ENCODE results near the gene ZSWIM4. TPM values are rescaled to one million over a fixed set of nuclear protein-coding genes. Genes with fewer than 3 reads are reported as not detected.
"Not testable (repeated sequence)": the region's sequence is repeated elsewhere in the genome, so short reads cannot be mapped to it uniquely, and the experiment has no call there.

Gene ZSWIM4
- total RNA-seq, 4 donors from 2014 or later = 6.9 to 15.6 (median 8.9) TPM

DNA sequence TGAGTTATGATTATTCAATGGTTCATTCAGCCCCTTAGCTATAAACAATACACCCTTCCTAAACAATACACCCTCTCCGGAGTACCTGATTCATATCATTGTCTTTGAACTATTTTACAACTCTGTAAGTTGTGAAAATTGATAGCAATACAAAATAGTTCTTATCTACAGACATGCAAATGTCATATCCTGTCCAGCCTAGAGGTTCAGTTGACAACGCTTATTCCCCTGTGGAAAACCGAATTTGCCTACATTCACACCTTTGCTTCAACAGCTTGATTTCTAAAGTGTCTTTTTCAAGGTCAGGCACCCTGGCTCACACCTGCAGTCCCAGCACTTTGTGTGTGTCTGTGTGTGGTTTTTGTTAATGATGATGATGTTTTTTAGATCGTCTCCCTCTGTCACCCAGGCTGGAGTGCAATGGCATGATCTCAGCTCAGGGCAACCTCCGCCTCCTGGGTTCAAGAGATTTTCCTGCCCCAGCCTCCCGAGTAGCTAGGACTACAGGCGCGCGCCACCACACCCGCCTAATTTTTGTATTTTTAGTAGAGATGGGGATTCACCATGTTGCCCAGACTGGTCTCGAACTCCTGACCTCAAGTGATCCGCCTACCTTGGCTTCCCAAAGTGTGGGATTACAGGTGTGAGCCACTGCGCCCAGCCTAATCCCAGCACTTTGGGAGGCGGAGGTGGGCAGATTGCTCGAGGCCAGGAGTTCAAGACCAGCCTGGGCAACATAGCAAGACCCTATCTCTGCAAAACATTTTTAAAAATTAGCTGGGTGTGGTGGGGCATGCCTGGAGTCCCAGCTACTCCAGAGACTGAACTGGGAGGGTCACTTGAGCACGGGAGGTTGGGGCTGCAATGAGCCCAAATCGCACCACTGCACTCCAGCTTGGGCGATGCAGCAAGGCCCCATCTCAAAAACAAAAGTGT is 11.4 kb upstream of the ZSWIM4 start:
- no peak overlapping the region for H3K27ac ChIP-seq
- no peak overlapping the region for H3K4me3 ChIP-seq (replicated peaks in 1 of 3)
- no peaks in the 10 kb centered on the region for H3K9me3 ChIP-seq
- H3K4me1 ChIP-seq = peaks cover 0 to 29% of the 10 kb centered on the region in 2 donors
- DNase-seq = no peak
- intact Hi-C loops (cut with DNase I) = loop anchor here (2.0 kb wide), 1 partner anchor 79 kb away; no protein-coding TSS in a partner anchor
- H3K27me3 ChIP-seq = no peaks in the 10 kb centered on the region
- WGBS, 2 donors = 85% methylated on average over 18 of the region's 18 CpGs
- TF ChIP-seq POLR2A (IDR thresholded peaks at IDR 0.05) = no peak
- TF ChIP-seq, protein P1, sequence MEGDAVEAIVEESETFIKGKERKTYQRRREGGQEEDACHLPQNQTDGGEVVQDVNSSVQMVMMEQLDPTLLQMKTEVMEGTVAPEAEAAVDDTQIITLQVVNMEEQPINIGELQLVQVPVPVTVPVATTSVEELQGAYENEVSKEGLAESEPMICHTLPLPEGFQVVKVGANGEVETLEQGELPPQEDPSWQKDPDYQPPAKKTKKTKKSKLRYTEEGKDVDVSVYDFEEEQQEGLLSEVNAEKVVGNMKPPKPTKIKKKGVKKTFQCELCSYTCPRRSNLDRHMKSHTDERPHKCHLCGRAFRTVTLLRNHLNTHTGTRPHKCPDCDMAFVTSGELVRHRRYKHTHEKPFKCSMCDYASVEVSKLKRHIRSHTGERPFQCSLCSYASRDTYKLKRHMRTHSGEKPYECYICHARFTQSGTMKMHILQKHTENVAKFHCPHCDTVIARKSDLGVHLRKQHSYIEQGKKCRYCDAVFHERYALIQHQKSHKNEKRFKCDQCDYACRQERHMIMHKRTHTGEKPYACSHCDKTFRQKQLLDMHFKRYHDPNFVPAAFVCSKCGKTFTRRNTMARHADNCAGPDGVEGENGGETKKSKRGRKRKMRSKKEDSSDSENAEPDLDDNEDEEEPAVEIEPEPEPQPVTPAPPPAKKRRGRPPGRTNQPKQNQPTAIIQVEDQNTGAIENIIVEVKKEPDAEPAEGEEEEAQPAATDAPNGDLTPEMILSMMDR (IDR thresholded peaks at IDR 0.05) = no peak
- H3K36me3 ChIP-seq = peaks cover 5% of the 10 kb centered on the region in 2 donors

GRCh38 chr19:13784731-13785452 is 10.4 kb upstream of the ZSWIM4 start:
- Histone ChIP-seq H3K36me3 (no peaks in the 10 kb centered on the region), H3K4me1 (peaks cover 0 to 29% of the 10 kb centered on the region in 2 donors), H3K27ac (no peak overlapping the region), H3K9me3 (no peaks in the 10 kb centered on the region), H3K27me3 (no peaks in the 10 kb centered on the region), H3K4me3 (replicated peaks in 1 of 3) (no peak overlapping the region)
- DNase-seq = peak; percentile 75 to 79
- TF ChIP-seq POLR2A (IDR thresholded peaks at IDR 0.05) = no peak
- TF ChIP-seq, protein P1 (IDR thresholded peaks at IDR 0.05) = peak; percentile 18 to 73 (median 62)
- WGBS, 2 donors = 28 to 29% methylated on average over 17 of the region's 17 CpGs
- intact Hi-C loops (cut with DNase I) = loop anchor here (2.0 kb wide), 1 partner anchor 78 kb away; no protein-coding TSS in a partner anchor

GRCh38 chr19:13788991-13789390 is 6.3 kb upstream of the ZSWIM4 start:
- H3K4me1 ChIP-seq = peaks cover 0 to 19% of the 10 kb centered on the region in 2 donors
- no peaks in the 10 kb centered on the region for H3K36me3 ChIP-seq
- no peaks in the 10 kb centered on the region for H3K9me3 ChIP-seq
- H3K27me3 ChIP-seq = no peaks in the 10 kb centered on the region
- H3K4me3 ChIP-seq (replicated peaks in 1 of 3) = no peak overlapping the region
- intact Hi-C loops (cut with DNase I) = no loop called here
- 47 to 51% methylated on average over 8 of the region's 8 CpGs for WGBS, 2 donors
- DNase-seq = no peak
- no peak for TF ChIP-seq POLR2A (IDR thresholded peaks at IDR 0.05)
- TF ChIP-seq, protein P1 (IDR thresholded peaks at IDR 0.05) = no peak
- peak overlapping the region in 2 of 3 donors; percentile 12 to 73 for H3K27ac ChIP-seq

- no peaks in the 10 kb centered on the region for H3K27me3 ChIP-seq
- peaks cover 0 to 11% of the 10 kb centered on the region in 2 donors for H3K4me1 ChIP-seq
- H3K4me3 ChIP-seq (replicated peaks in 1 of 3) = no peak overlapping the region
- no peak for TF ChIP-seq POLR2A (IDR thresholded peaks at IDR 0.05)
- TF ChIP-seq, protein P1 (IDR thresholded peaks at IDR 0.05) = no peak
- H3K9me3 ChIP-seq = no peaks in the 10 kb centered on the region
- H3K36me3 ChIP-seq = no peaks in the 10 kb centered on the region
- DNase-seq = no peak
- H3K27ac ChIP-seq = no peak overlapping the region
- 81 to 82% methylated on average over 8 of the region's 8 CpGs for WGBS, 2 donors
- intact Hi-C loops (cut with DNase I) = no loop called here
These were observed 4.9 kb upstream of the ZSWIM4 start for GRCh38 chr19:13790354-13790753.

GRCh38 chr19:13793317-13793716 is 1.9 kb upstream of the ZSWIM4 start:
- H3K9me3 ChIP-seq; intact Hi-C loops (cut with DNase I); H3K4me3 ChIP-seq (replicated peaks in 1 of 3); H3K36me3 ChIP-seq; DNase-seq; H3K27me3 ChIP-seq: not testable (repeated sequence)
- H3K4me1 ChIP-seq = peaks cover 21 to 25% of the 10 kb centered on the region in 2 donors
- 84 to 90% methylated on average over 9 of the region's 9 CpGs for WGBS, 2 donors
- peak overlapping the region in 1 of 3 donors; percentile 64 for H3K27ac ChIP-seq
